A549 (cell line): ENCODE measurements around the gene RASGEF1C.

Source experiments
- CTCF ChIP-seq: fragments of >200 bp; sonication (Bioruptor Twin); formaldehyde crosslinking; IDR thresholded peaks from 3 replicates; pipeline ENCODE4 v1.5.1; 2016
- POLR2AphosphoS2 ChIP-seq: conservative IDR thresholded peaks from 2 replicates; pipeline ENCODE4 v1.6.1; 2012; ENCODE audit warnings: low read length, improper control_type of control experiment, inconsistent platforms
- RAD21 ChIP-seq, 2 experiments: fragments of >200 bp in 1 of 2; sonication (Bioruptor Twin) in 1 of 2; formaldehyde crosslinking in 1 of 2; IDR thresholded peaks in 1 of 2; conservative IDR thresholded peaks in 1 of 2; 2 replicates in 1 of 2; 3 replicates in 1 of 2; pipeline ENCODE4 v1.6.1; 2012 to 2018; ENCODE audit warnings: inconsistent platforms in 1 of 2
- TP53 ChIP-seq: fragments of 250-450 bp; sonication (Bioruptor Pico); IDR thresholded peaks from 2 replicates; pipeline ENCODE4 v1.5.0; 2021; ENCODE audit warnings: mild to moderate bottlenecking, moderate library complexity

- no peak for TF ChIP-seq POLR2AphosphoS2
- no peak for TF ChIP-seq RAD21 (conservative IDR thresholded peaks at IDR 0.05 in 1 of 2, IDR thresholded peaks at IDR 0.05 in 1 of 2)
- TF ChIP-seq CTCF: no peak
- no peak for TF ChIP-seq TP53
Measured at GRCh38 chr5:180208435-180209081, 453 bp downstream of the RASGEF1C start.
